HG03060 (cell line): Measurements from ENCODE around the gene COL12A1.

Experiments used
- ATAC-seq: cut with Tn5 transposase; IDR thresholded peaks from one replicate; pipeline ENCODE4 v1.9.1; 2021; ENCODE audit warnings: low read depth, moderate number of reproducible peaks; ENCODE audit not compliant: unreplicated experiment

COL12A1 gene

DNA sequence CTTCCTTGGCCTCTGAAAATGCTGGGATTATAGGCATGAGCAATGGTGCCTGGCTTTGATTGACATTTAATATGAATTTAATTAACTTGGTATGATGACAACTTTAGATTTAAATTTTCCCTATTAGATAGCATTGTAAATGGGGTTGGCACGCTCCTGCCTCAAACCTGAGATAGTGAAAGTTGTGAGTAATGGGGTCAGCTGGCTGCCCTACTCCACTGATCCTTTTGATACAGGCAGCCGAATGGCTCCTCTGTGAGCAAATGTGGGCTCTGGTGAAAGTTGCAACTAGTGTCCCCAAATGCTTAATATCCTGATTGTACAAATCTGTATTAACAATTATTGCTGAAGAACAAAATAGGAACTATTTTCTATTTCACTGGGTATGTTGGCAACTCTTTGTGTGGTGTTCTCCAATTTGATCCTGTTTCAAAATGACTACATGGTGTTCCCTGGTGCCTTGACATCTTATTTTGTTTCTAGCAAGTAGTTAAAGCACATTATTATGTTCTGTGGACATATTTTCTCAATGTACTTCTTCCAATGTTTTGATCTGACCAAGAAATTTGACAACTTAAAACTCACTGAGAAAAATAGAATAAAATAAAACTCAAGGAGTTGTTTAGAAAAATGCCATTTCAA lies 97.4 kb downstream of the COL12A1 start:
- ATAC-seq, result no peak

- no peak for ATAC-seq
Measured at GRCh38 chr6:75107913-75108312, 97.9 kb downstream of the COL12A1 start.

DNA sequence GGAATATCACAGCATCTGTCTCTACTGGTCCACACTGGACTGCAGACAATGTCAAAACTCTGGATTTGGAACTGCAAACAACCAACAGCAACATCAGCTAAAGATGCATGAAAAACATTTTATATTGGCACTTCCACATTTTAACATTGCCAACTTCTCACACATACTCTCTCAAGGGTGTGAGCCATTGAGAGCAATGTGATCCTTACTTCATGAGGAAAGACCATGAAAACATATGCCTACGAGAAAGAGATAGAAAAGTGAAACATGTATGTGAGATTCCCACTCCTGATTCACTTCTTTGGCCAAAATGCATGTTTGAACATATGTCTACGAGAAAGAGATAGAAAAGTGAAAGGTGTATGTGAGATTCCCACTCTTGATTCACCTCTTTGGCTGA lies 99.4 kb downstream of the COL12A1 start:
- ATAC-seq, result no peak

DNA sequence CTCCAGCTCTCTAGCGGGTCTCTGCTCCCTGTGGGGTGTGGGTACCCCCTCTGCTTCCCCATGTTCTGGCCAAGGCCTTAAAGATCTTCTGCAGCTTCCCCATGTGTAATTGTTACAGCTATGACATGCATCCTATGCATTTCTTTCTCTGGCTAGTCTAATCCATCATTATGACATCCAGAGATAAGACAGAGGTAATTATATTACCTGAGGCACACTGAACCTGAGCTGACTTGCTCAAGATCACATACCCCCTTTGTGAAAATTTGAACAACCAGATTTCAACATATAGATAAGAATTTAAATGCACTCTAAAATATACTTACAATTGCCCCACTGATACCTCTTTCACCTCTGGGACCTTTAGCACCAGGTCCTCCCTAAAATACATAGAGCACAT lies 102.4 kb downstream of the COL12A1 start:
- ATAC-seq, result no peak

DNA sequence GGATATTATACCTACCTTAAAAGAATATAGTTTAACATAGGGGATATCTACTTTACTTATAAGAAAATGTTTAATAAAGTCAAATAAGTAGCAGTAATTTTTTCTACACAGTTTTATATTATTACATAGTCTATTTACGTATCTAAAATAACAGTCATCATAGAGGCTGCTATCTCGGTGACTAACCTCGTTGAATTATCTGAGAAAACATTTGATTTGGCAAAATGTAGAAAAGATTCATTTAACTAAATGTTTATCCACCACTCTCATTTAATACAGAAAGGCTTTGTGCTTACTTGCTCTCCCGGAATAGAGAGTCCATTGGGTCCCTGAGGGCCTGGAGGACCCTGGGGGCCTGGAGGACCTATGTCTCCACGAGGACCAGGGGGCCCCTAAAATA lies 103.6 kb downstream of the COL12A1 start:
- no peak for ATAC-seq

GRCh38 chr6:75101896-75102295 lies 104.0 kb downstream of the COL12A1 start:
- no peak for ATAC-seq

GRCh38 chr6:75098709-75099108 lies 107.1 kb downstream of the COL12A1 start:
- no peak for ATAC-seq

DNA sequence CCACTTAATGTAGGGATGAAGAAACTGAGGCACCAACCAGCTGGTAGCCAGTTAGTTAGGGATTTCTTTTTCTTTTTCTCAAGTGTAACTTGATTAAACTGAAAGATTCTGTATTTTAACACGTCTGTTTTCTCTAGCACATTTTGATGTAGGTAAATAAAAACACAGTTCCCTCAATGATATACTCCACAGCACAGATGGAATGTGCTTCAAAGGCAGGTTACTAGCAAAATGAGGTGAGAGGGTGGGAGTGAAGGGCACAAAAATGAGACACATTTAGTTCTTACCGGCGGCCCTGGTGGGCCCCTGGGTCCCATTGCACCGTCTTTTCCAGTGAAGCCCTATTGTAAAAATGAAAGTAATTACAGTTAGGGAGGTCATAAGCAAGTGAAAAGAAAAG lies 108.9 kb downstream of the COL12A1 start:
- ATAC-seq, result no peak

- no peak for ATAC-seq
Measured at GRCh38 chr6:75094614-75095200, 111.1 kb downstream of the COL12A1 start.

- ATAC-seq, result no peak
Measured at GRCh38 chr6:75091467-75092190, 114.2 kb downstream of the COL12A1 start.

DNA sequence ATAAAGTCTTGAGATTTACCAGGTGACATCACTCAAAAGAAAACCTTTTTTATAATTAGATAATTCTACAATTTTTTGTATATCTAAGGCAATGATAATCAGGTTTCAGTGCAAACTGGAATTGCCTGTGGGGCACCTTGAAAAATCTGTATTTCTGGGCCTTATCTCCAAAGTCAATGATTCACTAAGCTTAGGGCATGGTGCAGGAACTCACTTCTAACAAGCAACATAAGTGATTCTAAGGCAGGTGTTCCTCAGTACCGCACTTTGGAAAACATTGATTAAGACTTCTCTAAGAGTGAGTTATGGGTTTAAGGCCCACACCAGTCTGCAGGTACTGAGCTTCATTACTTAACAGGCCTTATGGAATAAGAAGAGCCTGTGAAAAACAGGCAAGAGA lies 115.3 kb downstream of the COL12A1 start:
- no peak for ATAC-seq

- ATAC-seq, result no peak
Measured at GRCh38 chr6:75089921-75090320, 115.9 kb downstream of the COL12A1 start.

GRCh38 chr6:75089151-75089897 lies 116.5 kb downstream of the COL12A1 start:
- ATAC-seq, result no peak

GRCh38 chr6:75085931-75086635 lies 119.8 kb downstream of the COL12A1 start:
- no peak for ATAC-seq

DNA sequence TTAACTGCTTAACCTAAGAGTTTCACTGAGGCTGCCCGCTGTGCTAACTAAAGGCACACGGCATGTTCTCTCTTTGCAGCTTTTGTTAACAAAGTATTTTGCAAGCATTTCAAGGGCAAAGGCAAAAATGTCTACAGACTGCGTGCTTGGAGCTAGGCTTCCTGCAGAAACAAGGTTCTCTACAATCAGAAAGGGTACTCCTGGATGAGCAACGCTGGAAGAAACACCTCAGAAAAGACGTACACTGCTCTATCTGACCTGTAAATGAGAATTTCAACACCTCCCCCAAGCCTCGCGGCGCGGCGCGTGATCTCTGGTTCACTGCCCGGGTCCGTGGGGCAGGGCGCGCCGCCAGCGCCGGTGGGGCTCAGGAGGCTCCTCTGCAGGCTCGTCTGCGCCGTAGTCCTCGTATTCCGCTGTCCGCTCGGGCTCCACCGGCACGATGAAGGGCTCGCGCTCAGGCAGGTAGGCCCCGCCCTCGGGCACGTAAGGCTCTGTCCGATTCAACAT lies 120.9 kb downstream of the COL12A1 start:
- no peak for ATAC-seq

DNA sequence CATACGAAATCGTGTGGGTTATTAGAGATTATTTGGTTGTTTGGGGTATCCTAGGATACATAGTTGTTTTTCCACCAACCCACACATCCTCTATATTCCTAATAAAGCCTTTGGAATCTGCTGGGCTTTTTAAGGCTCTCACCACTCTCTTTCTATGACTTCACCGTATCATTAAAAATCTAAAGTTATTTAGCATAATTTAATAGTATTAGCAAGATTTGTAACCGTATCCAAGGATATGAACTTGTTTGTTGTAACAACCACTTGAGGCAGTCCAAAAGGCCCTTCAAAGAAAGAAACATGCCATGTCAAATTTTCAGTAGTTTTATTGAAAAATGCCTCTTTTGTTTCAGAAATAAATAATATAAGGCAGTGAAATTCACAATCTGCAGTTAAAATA lies 121.8 kb downstream of the COL12A1 start:
- ATAC-seq, result no peak

DNA sequence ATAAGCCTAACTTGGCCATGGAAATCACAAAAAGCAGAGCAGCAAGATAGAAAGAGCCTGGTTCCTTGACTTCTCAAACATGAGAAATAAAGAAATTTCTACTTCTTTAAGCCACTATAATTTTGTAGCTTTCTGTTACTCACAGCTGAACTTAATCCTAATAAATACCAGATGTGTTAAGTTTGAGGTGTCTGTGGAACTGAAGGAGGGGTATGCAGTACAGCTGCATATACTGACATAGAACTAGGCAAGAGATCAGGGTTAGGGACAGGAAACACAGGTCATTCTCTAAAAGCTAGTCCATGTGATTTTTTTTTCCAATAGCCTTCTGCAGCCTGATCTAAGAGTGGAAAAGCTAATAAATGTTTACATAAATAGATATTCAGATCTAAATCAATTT lies 123.9 kb downstream of the COL12A1 start:
- ATAC-seq, result no peak

DNA sequence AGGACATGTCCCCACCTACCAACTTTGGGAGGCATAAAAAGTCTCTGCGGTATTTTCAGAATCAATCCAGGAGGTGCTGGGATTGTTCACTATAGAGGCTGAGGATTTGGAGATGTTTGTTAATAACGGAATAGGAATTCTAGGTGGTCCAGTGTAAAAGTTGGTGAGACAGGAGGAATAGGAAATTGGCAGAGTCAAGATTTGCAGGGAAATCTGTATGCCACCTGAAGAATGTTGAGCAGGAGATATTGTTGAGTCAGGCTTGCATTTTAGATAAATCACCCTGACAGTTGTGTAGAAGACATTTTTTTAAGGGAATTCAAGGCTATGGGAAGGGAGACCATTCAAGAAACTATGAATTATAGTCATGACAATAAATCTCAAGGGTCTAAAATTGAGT lies 124.8 kb downstream of the COL12A1 start:
- no peak for ATAC-seq

GRCh38 chr6:75079589-75079988 lies 126.3 kb downstream of the COL12A1 start:
- ATAC-seq, result no peak

GRCh38 chr6:75077701-75078100 lies 128.2 kb downstream of the COL12A1 start:
- ATAC-seq, result no peak
